ENCODE measurements around the gene THAP8.
A peak's percentile ranks its signal among the peaks of the same experiment; 100 is the strongest.

The THAP8 gene

DNA sequence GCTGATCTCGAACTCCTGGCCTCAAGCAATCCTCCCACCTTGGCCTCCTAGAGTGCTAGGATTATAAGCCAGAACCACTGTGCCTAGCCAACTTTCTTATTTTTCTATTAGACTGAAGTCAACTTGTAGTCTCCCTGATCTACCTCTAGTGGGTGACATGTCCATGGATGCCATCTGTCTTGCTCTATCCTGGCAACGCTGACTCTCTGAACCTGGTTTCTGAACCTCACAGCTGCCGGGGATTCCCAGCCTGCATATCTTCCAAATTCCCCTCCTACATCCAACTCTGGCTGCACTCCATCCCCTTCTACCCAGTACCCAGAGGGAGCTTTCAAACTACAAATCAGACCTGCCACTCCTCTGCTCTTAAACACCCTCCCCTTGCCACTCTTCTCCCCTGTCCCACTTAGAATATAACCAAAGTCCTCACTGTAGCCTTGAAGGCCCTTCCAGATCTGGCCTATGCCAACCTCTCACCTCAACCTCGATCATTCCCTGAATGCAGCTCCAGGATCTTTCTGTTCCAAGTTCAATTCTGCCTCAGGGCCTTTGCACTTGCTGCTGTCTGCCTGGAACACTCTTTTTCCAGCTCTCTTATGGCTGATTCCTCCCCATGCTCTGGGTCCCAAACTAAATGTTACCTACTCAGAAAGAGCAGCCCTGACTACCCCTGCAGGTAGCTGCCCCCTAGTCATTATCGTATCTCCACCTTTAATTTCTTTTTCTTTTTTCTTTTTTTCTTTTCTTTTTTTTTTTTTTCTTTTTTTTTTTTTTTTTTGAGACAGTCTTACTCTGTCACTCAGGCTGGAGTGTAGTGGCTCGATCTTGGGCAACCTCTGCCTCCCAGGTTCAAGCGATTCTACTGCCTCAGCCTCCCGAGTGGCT is 23.6 kb downstream of the THAP8 start:
- DNase-seq (ENCODE audit: low read depth) = no peak

- DNase-seq (ENCODE audit: low read depth) = no peak
These were observed 25.6 kb downstream of the THAP8 start for GRCh38 chr19:36028313-36029041.

DNA sequence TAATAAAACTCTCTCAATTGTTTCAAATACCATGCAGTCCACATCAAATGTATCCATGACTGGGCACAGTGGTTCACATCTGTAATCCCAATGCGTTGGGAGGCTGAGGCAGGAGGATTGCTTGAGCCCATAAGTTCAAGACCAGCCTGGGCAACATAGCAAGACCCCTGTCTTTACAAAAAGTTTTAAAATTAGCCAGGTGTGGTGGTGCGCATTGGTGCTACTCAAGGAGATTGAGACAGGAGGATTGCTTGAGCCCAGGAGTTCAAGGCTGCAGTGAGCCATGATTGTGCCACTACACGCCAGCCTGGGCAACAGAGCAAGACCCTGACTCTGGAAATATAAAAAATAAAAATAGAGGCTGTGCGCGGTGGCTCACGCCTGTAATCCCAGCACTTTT is 26.4 kb downstream of the THAP8 start:
- DNase-seq (ENCODE audit: low read depth) = no peak

DNA sequence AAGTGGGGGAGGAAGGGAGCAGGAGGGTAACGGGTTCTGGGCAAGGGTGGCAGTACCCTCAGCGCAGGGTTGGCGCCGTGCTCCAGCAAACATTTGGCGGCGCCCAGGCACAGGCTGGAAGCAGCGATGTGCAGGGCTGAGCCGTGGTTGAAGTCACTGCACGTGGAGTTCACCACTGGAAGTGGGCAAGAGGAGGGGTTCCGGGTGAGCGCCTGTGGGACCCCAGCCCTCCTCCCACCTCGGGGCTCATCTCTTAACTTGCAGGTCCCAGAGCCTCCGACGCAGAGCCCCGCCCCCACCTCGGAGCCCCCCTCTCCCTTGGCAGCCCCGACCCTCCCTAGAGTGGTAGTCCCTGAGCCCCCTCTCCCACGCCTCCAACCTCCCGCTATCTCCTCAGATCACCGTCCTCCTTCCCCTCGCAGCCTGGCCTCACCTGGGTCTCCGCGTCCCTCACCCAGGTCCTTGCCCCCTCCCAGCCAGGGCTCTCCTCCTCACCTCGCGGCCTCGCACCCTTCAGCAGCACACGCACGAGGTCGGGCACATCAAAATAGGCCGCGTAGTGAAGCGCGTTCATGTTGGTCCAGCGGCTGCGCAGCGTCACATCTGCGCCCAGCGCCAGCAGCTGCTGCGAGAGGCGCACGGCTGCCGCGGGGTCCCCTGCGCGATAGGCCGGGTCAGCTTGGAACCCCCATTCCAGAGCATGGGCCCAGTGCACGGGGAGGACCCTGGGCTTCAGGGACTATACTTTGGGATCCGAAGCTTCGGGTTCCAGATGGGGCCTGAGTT is 27.8 kb downstream of the THAP8 start:
- DNase-seq (ENCODE audit: low read depth) = no peak

GRCh38 chr19:36025541-36025940 is 28.5 kb downstream of the THAP8 start:
- DNase-seq (ENCODE audit: low read depth) = no peak

GRCh38 chr19:36023432-36023831 is 30.7 kb downstream of the THAP8 start:
- DNase-seq (ENCODE audit: low read depth) = no peak

- no peak for DNase-seq (ENCODE audit: low read depth)
These were observed 34.9 kb downstream of the THAP8 start for GRCh38 chr19:36019061-36019670.

DNA sequence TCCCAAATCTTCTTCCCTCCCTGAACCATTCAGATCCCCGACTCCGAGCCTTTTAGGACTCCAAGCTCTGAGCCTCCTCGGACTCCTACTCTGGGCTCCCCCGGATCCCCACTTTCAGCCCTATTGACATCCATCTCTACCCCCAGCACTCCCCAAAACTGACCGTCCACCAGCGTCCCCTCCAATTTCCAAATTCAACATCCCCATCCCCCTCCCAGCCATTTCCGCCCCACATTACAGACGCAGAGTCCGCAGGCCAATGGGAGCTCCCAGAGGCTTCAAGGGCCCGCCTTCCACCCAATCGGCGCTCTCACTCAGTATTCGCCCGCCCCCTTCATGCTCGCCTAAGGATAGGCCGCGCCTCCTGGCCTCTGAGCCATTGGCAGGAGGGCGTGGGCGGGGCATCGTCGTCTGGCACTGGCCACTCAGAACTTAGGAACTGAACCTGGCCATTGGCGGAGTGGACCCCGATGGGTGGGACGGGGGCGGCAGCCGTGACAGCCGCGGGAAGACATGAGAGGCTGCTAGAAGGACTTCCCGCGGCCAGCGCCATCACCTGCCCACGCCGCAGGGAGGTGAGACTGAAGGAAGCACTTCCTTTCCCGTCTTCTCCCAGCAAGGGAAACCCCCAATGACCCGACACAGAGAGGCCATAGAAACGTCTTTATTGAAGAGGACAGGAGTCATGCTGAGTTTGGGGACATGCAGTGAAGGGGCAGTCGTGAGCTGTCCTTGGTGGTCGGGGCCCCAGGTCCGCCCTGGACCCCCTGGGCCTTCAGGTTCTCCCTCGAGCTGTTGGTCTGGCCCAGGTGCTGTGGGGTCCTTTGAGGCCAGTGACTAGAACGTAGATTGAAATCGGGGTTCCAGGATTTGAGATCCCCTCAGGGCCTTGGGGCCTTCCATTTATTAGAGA is 39.8 kb downstream of the THAP8 start, which contains the start of gene ALKBH6:
ALKBH6 (minus strand) TSS at position 202 of the 913 bp plus-strand sequence. CDS start 816 bp downstream, outside the sequence.
- peak; percentile 96 for DNase-seq (ENCODE audit: low read depth)

DNA sequence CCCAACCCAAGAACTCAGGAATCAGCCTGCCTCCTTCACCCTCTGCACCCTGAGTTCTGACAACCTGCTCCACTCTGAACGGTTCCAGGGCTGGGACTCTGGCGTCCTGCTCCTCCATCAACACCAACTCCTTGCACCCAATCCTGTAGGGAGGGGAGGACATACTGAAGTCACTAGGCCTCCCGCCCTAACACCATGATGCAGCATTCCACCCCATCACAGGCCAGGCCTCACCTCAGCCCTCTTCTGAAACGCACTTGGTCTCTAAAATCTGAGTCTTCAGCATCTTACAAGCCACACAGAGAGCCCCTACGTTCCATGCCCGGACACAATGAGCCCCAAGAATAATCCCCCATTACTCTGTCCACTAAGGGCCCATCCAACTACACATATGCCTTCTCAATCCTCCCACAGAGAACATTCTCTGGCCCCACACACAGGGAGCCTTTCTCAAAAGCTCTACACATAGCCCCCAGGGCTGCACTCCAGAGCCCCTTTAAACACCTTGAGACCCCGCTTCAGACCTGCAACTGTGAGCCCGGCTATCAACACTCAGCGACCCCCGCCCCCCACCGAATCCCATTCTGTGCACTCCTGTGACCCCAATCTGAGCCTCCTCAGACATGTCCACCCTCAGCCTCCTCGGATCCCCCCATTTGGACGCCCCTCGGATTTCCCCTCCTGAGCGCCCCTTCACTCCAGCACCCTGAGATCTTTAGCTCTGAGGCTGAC is 40.6 kb downstream of the THAP8 start:
- DNase-seq (ENCODE audit: low read depth) = no peak

DNA sequence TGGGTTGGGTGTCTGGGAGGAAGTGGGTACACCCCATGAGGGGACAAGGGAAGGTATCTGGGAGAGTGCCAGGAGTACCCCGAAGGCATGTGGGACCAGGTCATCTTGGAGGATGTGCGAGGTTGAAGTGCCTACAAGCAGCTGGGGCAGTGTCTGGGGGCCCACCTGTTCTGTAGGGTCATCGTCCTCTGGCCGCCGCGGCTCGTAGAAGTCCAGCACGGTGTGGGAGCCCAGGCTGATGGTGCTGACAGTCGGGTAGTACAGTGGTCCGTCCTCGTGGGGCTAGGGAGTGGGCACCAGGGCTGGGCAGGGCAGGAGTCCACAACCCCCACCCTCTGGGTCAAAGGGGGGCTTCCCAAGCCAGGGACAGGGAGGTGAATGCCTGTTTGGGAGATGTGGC is 43.7 kb downstream of the THAP8 start:
- DNase-seq (ENCODE audit: low read depth) = no peak

GRCh38 chr19:36009633-36010379 is 44.3 kb downstream of the THAP8 start:
- DNase-seq (ENCODE audit: low read depth) = no peak

DNA sequence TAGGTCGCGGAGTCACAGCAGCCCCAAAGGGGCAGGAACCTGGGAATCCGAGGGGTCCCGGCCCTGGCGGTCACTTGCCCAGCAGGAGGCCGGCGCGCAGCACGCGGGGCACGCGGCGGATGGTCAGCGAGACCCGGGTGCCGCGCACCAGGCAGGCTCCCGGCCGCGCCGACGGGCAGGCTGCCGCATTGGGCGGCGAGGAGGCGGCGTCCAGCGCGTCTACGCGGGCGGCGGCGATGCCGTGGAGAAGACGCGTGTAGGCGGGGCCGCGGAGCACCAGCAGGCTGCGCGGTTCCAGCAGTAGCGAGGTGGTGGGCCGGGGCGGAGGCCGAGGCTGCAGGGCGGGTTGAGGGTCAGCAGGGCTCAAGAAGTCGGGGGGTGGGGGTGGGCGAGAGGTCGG is 44.9 kb downstream of the THAP8 start:
- DNase-seq (ENCODE audit: low read depth) = no peak

DNA sequence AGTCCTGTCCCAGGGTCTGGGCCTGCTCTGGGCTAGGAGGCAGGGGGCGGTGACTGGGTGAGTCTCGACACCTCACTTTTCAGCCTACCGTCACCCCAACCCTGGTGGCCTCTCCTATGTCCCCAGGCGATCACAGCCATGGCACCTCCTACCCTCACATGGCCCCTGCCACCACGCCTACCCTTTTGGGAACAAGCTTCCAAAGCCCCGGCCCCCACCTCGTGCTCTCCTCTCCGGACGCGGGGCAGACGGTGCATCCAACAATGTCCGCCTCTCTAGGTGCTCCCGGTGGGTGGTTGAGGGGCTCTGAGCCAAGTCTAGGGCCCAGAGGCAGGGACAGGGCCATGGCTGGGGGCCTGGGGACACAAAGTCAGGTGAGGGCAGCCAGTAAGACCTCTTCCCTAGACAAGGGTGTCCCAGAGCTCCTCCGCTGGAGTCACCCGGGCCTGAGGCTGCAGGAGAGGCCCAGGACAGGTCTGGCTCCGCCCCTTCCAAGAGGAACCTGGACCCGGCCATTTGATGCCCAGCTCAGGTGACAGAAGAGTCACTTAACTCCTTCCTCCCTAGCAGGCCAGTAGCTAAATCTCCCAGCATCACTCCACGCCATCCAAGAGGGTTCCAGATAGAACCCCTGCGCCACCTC is 45.6 kb downstream of the THAP8 start, which contains the start of gene SYNE4:
SYNE4 (minus strand) TSS at position 478 of the 643 bp plus-strand sequence; CDS start at position 346, 132 bp downstream.
- no peak for DNase-seq (ENCODE audit: low read depth)

- DNase-seq (ENCODE audit: low read depth) = no peak
These were observed 47.1 kb downstream of the THAP8 start for GRCh38 chr19:36006955-36007354.

- no peak for DNase-seq (ENCODE audit: low read depth)
These were observed 50.8 kb downstream of the THAP8 start for GRCh38 chr19:36003284-36003683.

DNA sequence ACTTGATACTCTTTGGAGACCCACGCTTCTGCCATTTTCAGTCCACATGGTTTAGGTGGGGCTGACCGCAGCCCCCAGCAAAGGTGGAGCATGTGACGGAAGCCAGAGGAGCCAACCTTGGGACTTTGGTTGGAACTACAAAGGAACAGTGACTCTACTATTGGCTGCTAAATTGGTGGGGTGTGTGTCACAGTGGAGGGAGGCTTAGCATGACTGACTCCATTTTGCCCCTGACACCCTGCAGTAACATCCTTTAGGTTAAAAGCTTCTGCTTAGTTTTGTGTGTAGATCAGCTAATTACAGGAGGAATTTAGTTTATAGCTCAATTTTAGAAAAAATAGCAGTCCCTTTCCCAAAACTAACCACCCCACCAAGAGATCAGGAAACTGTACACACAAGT is 52.5 kb downstream of the THAP8 start:
- DNase-seq (ENCODE audit: low read depth) = no peak

- DNase-seq (ENCODE audit: low read depth) = no peak
These were observed 57.3 kb downstream of the THAP8 start for GRCh38 chr19:35996777-35997176.

DNA sequence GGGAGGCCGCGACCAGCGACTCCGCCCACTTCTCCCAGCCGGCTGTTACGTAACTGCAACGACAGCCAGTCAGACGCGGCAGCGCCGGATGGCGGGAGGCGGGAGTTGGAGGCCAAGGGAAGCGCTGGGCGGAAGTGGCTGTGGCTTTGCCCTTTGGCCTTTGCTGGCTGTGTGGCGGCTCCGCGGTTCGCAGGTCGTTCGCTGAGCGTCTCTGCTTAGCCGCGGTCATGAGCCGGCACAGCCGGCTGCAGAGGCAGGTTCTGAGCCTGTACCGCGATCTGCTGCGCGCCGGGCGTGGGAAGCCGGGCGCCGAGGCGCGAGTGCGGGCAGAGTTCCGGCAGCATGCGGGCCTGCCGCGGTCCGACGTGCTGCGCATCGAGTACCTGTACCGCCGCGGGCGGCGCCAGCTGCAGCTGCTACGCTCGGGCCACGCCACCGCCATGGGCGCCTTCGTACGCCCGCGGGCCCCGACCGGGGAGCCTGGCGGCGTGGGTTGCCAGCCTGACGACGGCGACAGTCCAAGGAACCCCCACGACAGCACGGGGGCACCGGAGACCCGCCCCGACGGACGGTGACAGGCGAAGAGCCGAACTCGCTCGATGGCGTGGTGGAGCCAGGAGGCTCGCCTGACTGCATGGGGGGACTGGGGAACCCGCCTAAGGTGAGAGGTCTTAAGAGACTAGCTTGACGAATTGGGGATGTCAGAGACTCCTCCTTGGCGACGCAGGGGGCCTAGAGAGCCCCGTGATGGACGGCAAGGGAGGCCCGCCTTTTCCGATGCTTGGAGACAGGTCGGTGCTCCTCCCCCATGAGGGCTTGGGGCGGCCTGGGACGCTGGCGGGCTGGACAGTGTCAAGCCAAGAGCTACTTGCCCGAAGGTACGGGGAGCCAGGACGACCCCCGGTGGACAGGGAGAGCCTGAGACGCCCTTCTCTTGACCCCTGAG is 58.8 kb downstream of the THAP8 start, which contains the start of gene SDHAF1:
SDHAF1 (plus strand) TSS at position 141 of the 946 bp plus-strand sequence; CDS start at position 228, 87 bp downstream.
- peak; percentile 90 for DNase-seq (ENCODE audit: low read depth)
